Esophagus muscularis mucosa (tissue), 4 donors: ENCODE results near the gene TRIM40.

Experiments used
- EP300 ChIP-seq: sonication (generic); formaldehyde crosslinking; IDR thresholded peaks from one replicate; pipeline ENCODE4 v1.6.1; 2017; ENCODE audit warnings: antibody characterized with exemption
- POLR2A ChIP-seq: fragments of 450-650 bp; IDR thresholded peaks from one replicate; pipeline ENCODE4 v1.6.1; 2017; ENCODE audit warnings: antibody characterized with exemption, moderate library complexity, mild to moderate bottlenecking, low read depth
- TF ChIP-seq, protein P1 (sequence below), 3 experiments: fragments of 200-600 bp in 2 of 3; fragments of 450-650 bp in 1 of 3; sonication (generic) in 2 of 3; IDR thresholded peaks; one replicate each; pipeline ENCODE4 v1.5.1; 2017 to 2019; ENCODE audit warnings: antibody characterized with exemption in 3 of 3, mild to moderate bottlenecking in 2 of 3, moderate library complexity in 1 of 3

DNA sequence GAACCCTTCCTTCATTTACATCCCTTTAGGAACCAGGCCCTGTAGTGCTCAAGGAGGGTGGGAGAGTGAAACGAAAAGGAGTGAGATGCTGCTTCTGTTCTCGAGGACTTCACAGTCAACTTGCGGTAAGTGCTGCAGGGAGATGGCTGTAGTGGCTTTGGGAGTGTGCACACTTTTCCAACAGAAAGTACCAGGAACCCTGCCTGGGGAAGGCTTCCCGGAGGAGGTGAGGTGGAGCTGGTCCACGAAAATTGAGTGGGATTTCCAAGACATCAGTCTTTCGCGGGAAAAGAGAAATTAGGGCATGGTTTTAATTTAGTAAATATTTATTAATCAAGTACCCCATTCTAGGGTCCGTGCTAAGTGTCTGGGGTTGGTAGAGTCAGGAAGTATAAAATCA lies 35.8 kb upstream of the TRIM40 start:
- TF ChIP-seq, protein P1, sequence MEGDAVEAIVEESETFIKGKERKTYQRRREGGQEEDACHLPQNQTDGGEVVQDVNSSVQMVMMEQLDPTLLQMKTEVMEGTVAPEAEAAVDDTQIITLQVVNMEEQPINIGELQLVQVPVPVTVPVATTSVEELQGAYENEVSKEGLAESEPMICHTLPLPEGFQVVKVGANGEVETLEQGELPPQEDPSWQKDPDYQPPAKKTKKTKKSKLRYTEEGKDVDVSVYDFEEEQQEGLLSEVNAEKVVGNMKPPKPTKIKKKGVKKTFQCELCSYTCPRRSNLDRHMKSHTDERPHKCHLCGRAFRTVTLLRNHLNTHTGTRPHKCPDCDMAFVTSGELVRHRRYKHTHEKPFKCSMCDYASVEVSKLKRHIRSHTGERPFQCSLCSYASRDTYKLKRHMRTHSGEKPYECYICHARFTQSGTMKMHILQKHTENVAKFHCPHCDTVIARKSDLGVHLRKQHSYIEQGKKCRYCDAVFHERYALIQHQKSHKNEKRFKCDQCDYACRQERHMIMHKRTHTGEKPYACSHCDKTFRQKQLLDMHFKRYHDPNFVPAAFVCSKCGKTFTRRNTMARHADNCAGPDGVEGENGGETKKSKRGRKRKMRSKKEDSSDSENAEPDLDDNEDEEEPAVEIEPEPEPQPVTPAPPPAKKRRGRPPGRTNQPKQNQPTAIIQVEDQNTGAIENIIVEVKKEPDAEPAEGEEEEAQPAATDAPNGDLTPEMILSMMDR (IDR thresholded peaks at IDR 0.05) = no peak
- TF ChIP-seq EP300 (no peak), POLR2A (no peak)
